HepG2 (cell line): ENCODE measurements around the gene SIGLEC1. TPM values are rescaled to one million over a fixed set of nuclear protein-coding genes. Genes with fewer than 3 reads are reported as not detected.
A peak's percentile ranks its signal among the peaks of the same experiment; 100 is the strongest.

Experiments
- GATA4 ChIP-seq: sonication (generic); IDR thresholded peaks from 2 replicates; pipeline ENCODE4 v1.6.1; 2016; ENCODE audit warnings: antibody characterized with exemption, low read depth, borderline replicate concordance
- GLI4 ChIP-seq: sonication (generic); formaldehyde crosslinking; IDR thresholded peaks from 2 replicates; pipeline ENCODE4 v1.5.1; 2020; ENCODE audit warnings: missing genetic modification reagents, mild to moderate bottlenecking, moderate library complexity, borderline replicate concordance
- HOXA3 ChIP-seq: sonication (generic); formaldehyde crosslinking; IDR thresholded peaks from 2 replicates; pipeline ENCODE4 v1.5.0; 2020; ENCODE audit warnings: missing genetic modification reagents
- JARID2 ChIP-seq: sonication (generic); formaldehyde crosslinking; IDR thresholded peaks from 2 replicates; pipeline ENCODE4 v1.8.1; 2023; ENCODE audit warnings: missing genetic modification reagents, inconsistent platforms; ENCODE audit not compliant: insufficient replicate concordance
- KAT7 ChIP-seq: IDR thresholded peaks from 2 replicates; pipeline ENCODE4 v1.6.1; 2018; ENCODE audit warnings: borderline replicate concordance, missing compliant biosample characterization
- MEIS1 ChIP-seq: sonication (generic); formaldehyde crosslinking; IDR thresholded peaks from 2 replicates; pipeline ENCODE4 v1.9.0; 2021; ENCODE audit warnings: mild to moderate bottlenecking, missing genetic modification reagents, moderate library complexity, borderline replicate concordance
- MTA1 ChIP-seq: sonication (generic); formaldehyde crosslinking; IDR thresholded peaks from 2 replicates; pipeline ENCODE4 v1.4.0; 2020; ENCODE audit warnings: missing genetic modification reagents, mild to moderate bottlenecking, borderline replicate concordance
- NFIB ChIP-seq: sonication (generic); formaldehyde crosslinking; IDR thresholded peaks from 2 replicates; pipeline ENCODE4 v1.9.0; 2021; ENCODE audit warnings: missing genetic modification reagents, mild to moderate bottlenecking, borderline replicate concordance
- RBM39 ChIP-seq: fragments of 200-400 bp; formaldehyde crosslinking; IDR thresholded peaks from one replicate; pipeline ENCODE4 v1.6.1; 2018; ENCODE audit warnings: antibody characterized with exemption, mild to moderate bottlenecking, low read depth, low read length; ENCODE audit not compliant: poor library complexity, severe bottlenecking
- SCMH1 ChIP-seq: sonication (generic); formaldehyde crosslinking; IDR thresholded peaks from 2 replicates; pipeline ENCODE4 v1.9.0; 2021; ENCODE audit warnings: missing genetic modification reagents, mild to moderate bottlenecking, borderline replicate concordance
- SYNCRIP ChIP-seq: fragments of 200-400 bp; formaldehyde crosslinking; IDR thresholded peaks from 2 replicates; pipeline ENCODE4 v1.6.1; 2018; ENCODE audit warnings: mild to moderate bottlenecking, low read depth, low read length; ENCODE audit not compliant: insufficient read depth
- ZBTB10 ChIP-seq: sonication (generic); formaldehyde crosslinking; IDR thresholded peaks from 2 replicates; pipeline ENCODE4 v1.4.0; 2020; ENCODE audit warnings: missing genetic modification reagents, borderline replicate concordance
- ZMYM2 ChIP-seq: sonication (generic); formaldehyde crosslinking; IDR thresholded peaks from 2 replicates; pipeline ENCODE4 v1.8.0; 2022; ENCODE audit warnings: mild to moderate bottlenecking, missing genetic modification reagents
- ZNF30 ChIP-seq: sonication (generic); formaldehyde crosslinking; IDR thresholded peaks from 2 replicates; pipeline ENCODE4 v1.5.0; 2020; ENCODE audit warnings: mild to moderate bottlenecking, missing genetic modification reagents
- ZNF331 ChIP-seq: sonication (generic); formaldehyde crosslinking; IDR thresholded peaks from 2 replicates; pipeline ENCODE4 v1.4.0; 2020; ENCODE audit warnings: missing genetic modification reagents
- ZNF350 ChIP-seq: sonication (generic); formaldehyde crosslinking; IDR thresholded peaks from 2 replicates; pipeline ENCODE4 v1.4.0; 2020; ENCODE audit warnings: mild to moderate bottlenecking, low read depth, missing genetic modification reagents, borderline replicate concordance
- ZNF496 ChIP-seq: sonication (generic); formaldehyde crosslinking; IDR thresholded peaks from 2 replicates; pipeline ENCODE4 v1.8.1; 2023; ENCODE audit warnings: mild to moderate bottlenecking, moderate library complexity, missing genetic modification reagents; ENCODE audit not compliant: insufficient replicate concordance
- ZNF558 ChIP-seq: sonication (generic); formaldehyde crosslinking; IDR thresholded peaks from 2 replicates; pipeline ENCODE4 v1.9.0; 2022; ENCODE audit warnings: mild to moderate bottlenecking, missing genetic modification reagents, borderline replicate concordance
- ZNF687 ChIP-seq: sonication (generic); formaldehyde crosslinking; IDR thresholded peaks from 2 replicates; pipeline ENCODE4 v1.5.1; 2020; ENCODE audit warnings: mild to moderate bottlenecking, missing genetic modification reagents, moderate library complexity
- ZNF709 ChIP-seq: sonication (generic); formaldehyde crosslinking; IDR thresholded peaks from 2 replicates; pipeline ENCODE4 v1.5.0; 2020; ENCODE audit warnings: mild to moderate bottlenecking, missing genetic modification reagents
- ZNF761 ChIP-seq: sonication (generic); formaldehyde crosslinking; conservative IDR thresholded peaks from 2 replicates; pipeline ENCODE4 v1.4.0; 2020; ENCODE audit warnings: mild to moderate bottlenecking, missing genetic modification reagents
- ZNF781 ChIP-seq: sonication (generic); formaldehyde crosslinking; IDR thresholded peaks from 2 replicates; pipeline ENCODE4 v1.5.1; 2020; ENCODE audit warnings: borderline replicate concordance, mild to moderate bottlenecking, missing genetic modification reagents; ENCODE audit errors: not compliant biosample characterization
- ZNF841 ChIP-seq: sonication (generic); formaldehyde crosslinking; IDR thresholded peaks from 2 replicates; pipeline ENCODE4 v1.8.1; 2023; ENCODE audit warnings: missing genetic modification reagents, borderline replicate concordance
- ZNF891 ChIP-seq: sonication (generic); formaldehyde crosslinking; IDR thresholded peaks from 2 replicates; pipeline ENCODE4 v1.5.0; 2020; ENCODE audit warnings: mild to moderate bottlenecking, missing genetic modification reagents
- polyA plus RNA-seq, 8 experiments: library from polyadenylated mRNA; depleted of rRNA in 3 of 8; stranded (reverse) in 7 of 8; unstranded in 1 of 8; fragments of >200 nt; fragmentation: Illumina TruSeq in 4 of 8; extraction: Trizol in 4 of 8; gene quantifications; 2 replicates each; pipeline versions ENCODE4 v1.2.1 to v1.2.3, GENCODE V29; 2011 to 2016; ENCODE audit warnings: low read depth in 4 of 8, missing spikeins in 1 of 8, mixed read lengths in 1 of 8; ENCODE audit not compliant: insufficient read depth in 1 of 8
- total RNA-seq, 5 experiments: library from RNA; depleted of rRNA; stranded (reverse); fragments of >200 nt; fragmentation: Illumina TruSeq; extraction: Trizol; gene quantifications; 2 replicates each; pipeline ENCODE4 v1.2.3, GENCODE V29; 2016; ENCODE audit warnings: low read depth in 1 of 5

The SIGLEC1 gene
- total and polyA plus RNA-seq, 2 of the 13 experiments (the other 11 are each of a cell fraction or from before 2014, with no cell fraction given), result 0.01 TPM; not detected in 1

GRCh38 chr20:3739926-3740451 is 27.6 kb upstream of the SIGLEC1 start (continued):
- TF ChIP-seq ZNF687 (CRISPR knock-in tag) (peak; percentile 83), JARID2 (CRISPR knock-in tag) (no peak), ZMYM2 (CRISPR knock-in tag) (no peak), RBM39 (peak; percentile 70), MTA1 (CRISPR knock-in tag) (0 out of 2 replicates have a peak, but pooled peaks have one; percentile 13), ZBTB10 (CRISPR knock-in tag) (no peak), ZNF30 (CRISPR knock-in tag) (0 out of 2 replicates have a peak, but pooled peaks have one; percentile 18), ZNF558 (CRISPR knock-in tag) (0 out of 2 replicates have a peak, but pooled peaks have one; percentile 42), ZNF496 (CRISPR knock-in tag) (no peak), ZNF841 (no peak), MEIS1 (peak; percentile 35; the same call in 1 of the 2 replicates), SYNCRIP (no peak), ZNF709 (CRISPR knock-in tag) (0 out of 2 replicates have a peak, but pooled peaks have one; percentile 40), ZNF761 (CRISPR knock-in tag) (no peak), ZNF331 (CRISPR knock-in tag) (no peak), GATA4 (no peak), SCMH1 (CRISPR knock-in tag) (no peak), KAT7 (CRISPR knock-in tag) (no peak), ZNF781 (CRISPR knock-in tag) (peak; percentile 16), NFIB (no peak), GLI4 (CRISPR knock-in tag) (no peak), ZNF350 (peak; percentile 52; the same call in 1 of the 2 replicates), ZNF891 (CRISPR knock-in tag) (no peak), HOXA3 (no peak)
